Ishikawa (cell line): Measurements from ENCODE around the gene VTN.

ENCODE experiments used
- CEBPB ChIP-seq: IDR thresholded peaks from 2 replicates; pipeline ENCODE4 v1.6.1; 2012
- YY1 ChIP-seq: IDR thresholded peaks from 2 replicates; pipeline ENCODE4 v1.6.1; 2012; ENCODE audit warnings: low read depth

DNA sequence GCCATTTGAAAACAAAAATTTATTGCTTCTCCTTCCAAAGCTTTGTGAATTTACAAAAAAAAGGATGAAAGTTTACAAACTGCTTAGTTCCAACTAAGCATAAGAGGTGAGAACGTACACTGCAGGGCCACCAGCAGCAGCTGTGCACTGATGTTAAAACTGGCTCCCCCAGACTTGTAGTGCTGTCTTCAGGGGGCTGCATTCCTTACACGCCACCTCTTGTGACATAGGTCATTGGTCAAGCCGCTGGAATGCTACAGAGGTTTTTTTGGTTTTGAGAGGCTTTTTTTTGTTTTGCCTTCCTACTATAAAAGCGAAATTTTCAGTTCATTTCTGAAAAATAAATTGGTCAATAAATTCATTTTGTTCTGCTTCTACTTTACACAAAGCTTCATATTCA is 41.8 kb downstream of the VTN start:
- TF ChIP-seq YY1 (no peak), CEBPB (no peak)
